Measurements from ENCODE around the gene BTBD6.

Gene BTBD6

GRCh38 chr14:105241641-105242040 is 6.7 kb upstream of the BTBD6 start:
- DNase-seq: no peak

- DNase-seq: no peak
Measured at GRCh38 chr14:105244334-105244733, 4.0 kb upstream of the BTBD6 start.

- DNase-seq: no peak
Measured at GRCh38 chr14:105247026-105247425, 1.3 kb upstream of the BTBD6 start.

- DNase-seq: no peak
Measured at GRCh38 chr14:105247715-105248367, 492 bp upstream of the BTBD6 start.

- no peak for DNase-seq
Measured at GRCh38 chr14:105249182-105250007, 1.1 kb downstream of the BTBD6 start.

GRCh38 chr14:105250008-105250366 is 1.7 kb downstream of the BTBD6 start:
- DNase-seq: no peak

- no peak for DNase-seq
Measured at GRCh38 chr14:105250986-105251385, 2.7 kb downstream of the BTBD6 start.

- no peak for DNase-seq
Measured at GRCh38 chr14:105251920-105252319, 3.6 kb downstream of the BTBD6 start.

GRCh38 chr14:105252552-105253328 is 4.4 kb downstream of the BTBD6 start:
- no peak for DNase-seq

GRCh38 chr14:105253329-105253682 is 5.0 kb downstream of the BTBD6 start:
- DNase-seq: no peak

- no peak for DNase-seq
Measured at GRCh38 chr14:105255021-105255507, 6.7 kb downstream of the BTBD6 start.

- no peak for DNase-seq
Measured at GRCh38 chr14:105256292-105256960, 8.1 kb downstream of the BTBD6 start.

GRCh38 chr14:105257464-105257863 is 9.1 kb downstream of the BTBD6 start:
- no peak for DNase-seq

GRCh38 chr14:105258846-105259245 is 10.5 kb downstream of the BTBD6 start:
- DNase-seq: no peak

- no peak for DNase-seq
Measured at GRCh38 chr14:105260959-105261358, 12.6 kb downstream of the BTBD6 start.

GRCh38 chr14:105261781-105262180 is 13.4 kb downstream of the BTBD6 start:
- DNase-seq: no peak

- no peak for DNase-seq
Measured at GRCh38 chr14:105267820-105268548, 19.7 kb downstream of the BTBD6 start.

- no peak for DNase-seq
Measured at GRCh38 chr14:105268736-105269354, 20.5 kb downstream of the BTBD6 start.

GRCh38 chr14:105269405-105269804 is 21.1 kb downstream of the BTBD6 start:
- no peak for DNase-seq

GRCh38 chr14:105271224-105271890 is 23.0 kb downstream of the BTBD6 start:
- DNase-seq: no peak

GRCh38 chr14:105272623-105273022 is 24.3 kb downstream of the BTBD6 start:
- DNase-seq: no peak

Data from NK-92 treated with Interleukin-12 subunit alpha and Interleukin-12 subunit beta, amount 100 ng/mL, for 24 hours (cell line).